ENCODE data around the gene NDUFA9.

The NDUFA9 gene

GRCh38 chr12:4648501-4649357 lies at the start of gene NDUFA9, which contains the start of gene AKAP3:
Gene NDUFA9, plus strand, starts transcription at chr12:4649114. Its CDS starts 13 bp downstream, at chr12:4649127.
Gene AKAP3, minus strand, starts transcription at chr12:4649051. Its CDS starts 10,855 bp downstream, at chr12:4638196.
- H3K4me3 ChIP-seq (ENCODE audit: low read length), result peak within 1 kb of the TSS; percentile 76
- no peak for TF ChIP-seq ZNF274 (IDR thresholded peaks at IDR 0.05; ENCODE audit: low read depth, low read length)

- no peak overlapping the region for H3K4me3 ChIP-seq (ENCODE audit: low read length)
- TF ChIP-seq ZNF274 (IDR thresholded peaks at IDR 0.05; ENCODE audit: low read depth, low read length), result no peak
Observed at GRCh38 chr12:4603421-4603820, 45.5 kb upstream of the NDUFA9 start.

GRCh38 chr12:4603946-4604345 lies 45.0 kb upstream of the NDUFA9 start:
- H3K4me3 ChIP-seq (ENCODE audit: low read length), result no peak overlapping the region
- no peak for TF ChIP-seq ZNF274 (IDR thresholded peaks at IDR 0.05; ENCODE audit: low read depth, low read length)

- TF ChIP-seq ZNF274 (IDR thresholded peaks at IDR 0.05; ENCODE audit: low read depth, low read length), result no peak
- peak overlapping the region; percentile 89 for H3K4me3 ChIP-seq (ENCODE audit: low read length)
Observed at GRCh38 chr12:4604684-4605193, 44.2 kb upstream of the NDUFA9 start.

- H3K4me3 ChIP-seq (ENCODE audit: low read length), result no peak overlapping the region
- TF ChIP-seq ZNF274 (IDR thresholded peaks at IDR 0.05; ENCODE audit: low read depth, low read length), result no peak
Observed at GRCh38 chr12:4607056-4607455, 41.9 kb upstream of the NDUFA9 start.

GRCh38 chr12:4609071-4609470 lies 39.8 kb upstream of the NDUFA9 start:
- TF ChIP-seq ZNF274 (IDR thresholded peaks at IDR 0.05; ENCODE audit: low read depth, low read length), result no peak

GRCh38 chr12:4610481-4610880 lies 38.4 kb upstream of the NDUFA9 start:
- TF ChIP-seq ZNF274 (IDR thresholded peaks at IDR 0.05; ENCODE audit: low read depth, low read length), result no peak

More at GRCh38 chr12:4609071-4609470, 39.8 kb upstream of the NDUFA9 start:
- no peak overlapping the region for H3K4me3 ChIP-seq (ENCODE audit: low read length)

GRCh38 chr12:4615667-4616066 lies 33.2 kb upstream of the NDUFA9 start:
- no peak overlapping the region for H3K4me3 ChIP-seq (ENCODE audit: low read length)
- TF ChIP-seq ZNF274 (IDR thresholded peaks at IDR 0.05; ENCODE audit: low read depth, low read length), result no peak

More at GRCh38 chr12:4610481-4610880, 38.4 kb upstream of the NDUFA9 start:
- H3K4me3 ChIP-seq (ENCODE audit: low read length), result no peak overlapping the region

- TF ChIP-seq ZNF274 (IDR thresholded peaks at IDR 0.05; ENCODE audit: low read depth, low read length), result no peak
- H3K4me3 ChIP-seq (ENCODE audit: low read length), result no peak overlapping the region
Observed at GRCh38 chr12:4621511-4621910, 27.4 kb upstream of the NDUFA9 start.

- H3K4me3 ChIP-seq (ENCODE audit: low read length), result no peak overlapping the region
- TF ChIP-seq ZNF274 (IDR thresholded peaks at IDR 0.05; ENCODE audit: low read depth, low read length), result no peak
Observed at GRCh38 chr12:4626543-4626942, 22.4 kb upstream of the NDUFA9 start.

GRCh38 chr12:4628406-4628805 lies 20.5 kb upstream of the NDUFA9 start:
- no peak for TF ChIP-seq ZNF274 (IDR thresholded peaks at IDR 0.05; ENCODE audit: low read depth, low read length)
- H3K4me3 ChIP-seq (ENCODE audit: low read length), result no peak overlapping the region

GRCh38 chr12:4630262-4630661 lies 18.7 kb upstream of the NDUFA9 start:
- no peak overlapping the region for H3K4me3 ChIP-seq (ENCODE audit: low read length)
- TF ChIP-seq ZNF274 (IDR thresholded peaks at IDR 0.05; ENCODE audit: low read depth, low read length), result no peak

- H3K4me3 ChIP-seq (ENCODE audit: low read length), result no peak overlapping the region
- TF ChIP-seq ZNF274 (IDR thresholded peaks at IDR 0.05; ENCODE audit: low read depth, low read length), result no peak
Observed at GRCh38 chr12:4643747-4644146, 5.2 kb upstream of the NDUFA9 start.

GRCh38 chr12:4645023-4645422 lies 3.9 kb upstream of the NDUFA9 start:
- TF ChIP-seq ZNF274 (IDR thresholded peaks at IDR 0.05; ENCODE audit: low read depth, low read length), result no peak
- H3K4me3 ChIP-seq (ENCODE audit: low read length), result no peak overlapping the region

- H3K4me3 ChIP-seq (ENCODE audit: low read length), result peak overlapping the region; percentile 76
- TF ChIP-seq ZNF274 (IDR thresholded peaks at IDR 0.05; ENCODE audit: low read depth, low read length), result no peak
Observed at GRCh38 chr12:4648104-4648500, 812 bp upstream of the NDUFA9 start.

All from GM08714 (cell line).